Activated naive CD8-positive, alpha-beta T cell treated with anti-CD3 and anti-CD28 coated beads, Interleukin-2, amount 50 U/mL, for 16 hours (primary cell): ENCODE results near the gene GPC6.

Source experiments
- DNase-seq: peaks from one replicate; pipeline ENCODE4 v3.0.0-alpha.2; 2020; ENCODE audit warnings: low read depth, low spot score

Gene GPC6

GRCh38 chr13:93368718-93369117 lies 142.1 kb downstream of the GPC6 start:
- no peak for DNase-seq

- no peak for DNase-seq
These were observed 146.2 kb downstream of the GPC6 start for GRCh38 chr13:93372856-93373255.

- DNase-seq = no peak
These were observed 148.9 kb downstream of the GPC6 start for GRCh38 chr13:93375491-93375890.

GRCh38 chr13:93377196-93377595 lies 150.6 kb downstream of the GPC6 start:
- DNase-seq = no peak

- no peak for DNase-seq
These were observed 151.6 kb downstream of the GPC6 start for GRCh38 chr13:93378184-93378583.

GRCh38 chr13:93386116-93386515 lies 159.5 kb downstream of the GPC6 start:
- no peak for DNase-seq

GRCh38 chr13:93388701-93389100 lies 162.1 kb downstream of the GPC6 start:
- DNase-seq = no peak

GRCh38 chr13:93397619-93398018 lies 171.0 kb downstream of the GPC6 start:
- no peak for DNase-seq

- DNase-seq = no peak
These were observed 171.8 kb downstream of the GPC6 start for GRCh38 chr13:93398167-93399035.

- DNase-seq = no peak
These were observed 172.6 kb downstream of the GPC6 start for GRCh38 chr13:93399212-93399611.

- no peak for DNase-seq
These were observed 179.5 kb downstream of the GPC6 start for GRCh38 chr13:93406136-93406535.

- no peak for DNase-seq
These were observed 180.9 kb downstream of the GPC6 start for GRCh38 chr13:93407551-93407950.

GRCh38 chr13:93409001-93409400 lies 182.4 kb downstream of the GPC6 start:
- DNase-seq = no peak

- DNase-seq = no peak
These were observed 183.2 kb downstream of the GPC6 start for GRCh38 chr13:93409816-93410215.

GRCh38 chr13:93411186-93411680 lies 184.6 kb downstream of the GPC6 start:
- no peak for DNase-seq

- no peak for DNase-seq
These were observed 186.1 kb downstream of the GPC6 start for GRCh38 chr13:93412676-93413075.

GRCh38 chr13:93413972-93414717 lies 187.5 kb downstream of the GPC6 start:
- no peak for DNase-seq

GRCh38 chr13:93416736-93417355 lies 190.2 kb downstream of the GPC6 start:
- DNase-seq = no peak

- no peak for DNase-seq
These were observed 191.8 kb downstream of the GPC6 start for GRCh38 chr13:93418398-93418797.

- DNase-seq = no peak
These were observed 193.6 kb downstream of the GPC6 start for GRCh38 chr13:93420206-93420605.

- no peak for DNase-seq
These were observed 194.3 kb downstream of the GPC6 start for GRCh38 chr13:93420887-93421286.

GRCh38 chr13:93422980-93423543 lies 196.5 kb downstream of the GPC6 start:
- no peak for DNase-seq
